NCI-H748 (cell line): Measurements from ENCODE around the gene CASP12.

Experiments used
- DNase-seq: peaks from one replicate; lab custom pipeline; 2025; ENCODE audit not compliant: unreplicated experiment; lab: John Stamatoyannopoulos, UW

Gene CASP12

GRCh38 chr11:104841185-104841584 lies 57.1 kb downstream of the CASP12 start:
- DNase-seq: no peak

DNA sequence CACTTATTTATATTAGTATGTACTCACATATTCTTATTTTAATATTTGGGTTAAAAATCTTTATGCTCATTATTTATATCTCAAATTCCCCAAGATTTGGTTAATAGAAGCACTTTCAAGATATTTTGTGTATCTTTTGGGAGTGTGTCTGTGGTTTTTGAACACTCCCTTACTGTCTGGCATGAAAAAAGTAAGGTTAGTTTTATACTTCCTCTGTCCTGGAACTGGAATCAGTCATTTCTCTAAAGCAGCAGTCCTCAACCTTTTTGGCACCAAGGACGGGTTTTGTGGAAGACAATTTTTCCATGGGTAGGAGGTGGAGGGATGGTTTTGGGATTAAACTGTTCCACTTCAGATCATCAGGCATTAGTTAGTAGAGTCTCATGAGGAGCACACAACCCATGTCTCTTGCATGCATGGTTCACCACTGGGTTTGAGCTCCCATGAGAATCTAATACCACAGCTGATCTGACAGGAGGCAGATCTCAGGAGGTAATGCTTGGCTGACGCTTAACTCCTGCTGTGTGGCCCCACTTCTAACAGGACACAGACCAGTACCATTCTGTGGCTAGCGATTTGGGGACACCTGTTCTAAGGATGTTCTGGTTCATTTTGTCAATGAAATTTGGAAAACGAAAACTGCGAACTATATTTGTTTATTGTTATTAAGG lies 60.2 kb downstream of the CASP12 start:
- DNase-seq: no peak

- no peak for DNase-seq
These were observed 61.6 kb downstream of the CASP12 start for GRCh38 chr11:104836691-104837090.
